Activated gamma-delta T cell (primary cell): ENCODE results near the gene KIAA0753.
"Not testable (repeated sequence)": the region's sequence is repeated elsewhere in the genome, so short reads cannot be mapped to it uniquely, and the experiment has no call there.

Experiments
- DNase-seq: peaks from one replicate; lab custom pipeline; 2025; lab: John Stamatoyannopoulos, UW

KIAA0753 gene

DNA sequence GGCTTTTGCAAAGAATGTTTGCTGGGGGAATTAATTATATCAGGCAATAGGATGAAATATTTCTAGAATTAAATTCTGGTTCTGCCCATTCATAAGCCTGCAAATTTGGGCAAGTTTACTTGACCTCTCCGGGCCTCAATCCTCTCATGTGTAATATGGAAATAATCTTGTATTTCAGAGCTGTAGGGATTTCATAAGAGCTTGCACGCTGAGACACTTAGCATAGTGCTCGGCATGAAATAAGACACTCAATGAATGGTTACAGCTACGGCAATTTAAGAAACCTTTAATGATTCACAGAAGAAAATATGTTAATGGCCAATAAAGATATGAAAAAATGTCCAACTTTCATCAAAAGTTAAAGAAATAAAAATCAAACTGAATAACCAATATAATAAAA is 43.6 kb downstream of the KIAA0753 start:
- no peak for DNase-seq

DNA sequence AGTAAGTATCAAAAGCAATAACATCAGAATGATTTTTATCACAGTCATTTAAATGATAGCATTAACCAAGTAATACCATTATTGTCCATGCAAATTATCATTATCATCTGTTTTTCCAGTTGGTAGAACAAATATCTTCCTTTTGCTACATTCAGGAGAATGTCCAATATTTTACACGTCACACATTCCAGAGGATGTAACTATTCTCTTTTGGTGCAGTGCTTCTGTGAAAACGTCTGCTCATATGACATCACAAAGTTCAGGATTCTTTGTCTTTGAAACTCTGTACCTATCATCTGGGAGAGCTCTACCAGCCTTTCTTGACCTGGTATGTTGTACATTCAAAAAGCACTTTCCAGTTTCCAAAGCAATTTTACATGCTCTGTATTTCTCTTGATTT is 44.0 kb downstream of the KIAA0753 start:
- no peak for DNase-seq

DNA sequence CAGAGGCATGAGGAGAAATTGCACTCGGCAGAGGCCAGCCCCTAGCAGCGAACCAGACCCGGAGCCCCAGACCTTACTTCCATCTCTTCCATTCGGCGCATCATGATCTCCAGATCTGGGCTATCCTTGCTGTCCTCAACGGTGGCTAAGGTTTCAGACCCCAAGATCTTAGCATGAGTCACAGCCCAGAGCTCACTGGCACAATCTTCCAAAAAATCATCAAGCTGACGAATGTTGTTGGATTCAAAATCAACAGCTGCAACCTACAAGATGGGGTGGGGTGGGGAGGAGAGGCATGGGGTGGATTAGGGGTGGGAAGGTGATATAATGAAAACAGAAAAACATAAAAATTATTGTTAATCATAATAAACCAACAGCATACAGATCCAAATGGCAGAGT is 44.4 kb downstream of the KIAA0753 start:
- DNase-seq, result no peak

DNA sequence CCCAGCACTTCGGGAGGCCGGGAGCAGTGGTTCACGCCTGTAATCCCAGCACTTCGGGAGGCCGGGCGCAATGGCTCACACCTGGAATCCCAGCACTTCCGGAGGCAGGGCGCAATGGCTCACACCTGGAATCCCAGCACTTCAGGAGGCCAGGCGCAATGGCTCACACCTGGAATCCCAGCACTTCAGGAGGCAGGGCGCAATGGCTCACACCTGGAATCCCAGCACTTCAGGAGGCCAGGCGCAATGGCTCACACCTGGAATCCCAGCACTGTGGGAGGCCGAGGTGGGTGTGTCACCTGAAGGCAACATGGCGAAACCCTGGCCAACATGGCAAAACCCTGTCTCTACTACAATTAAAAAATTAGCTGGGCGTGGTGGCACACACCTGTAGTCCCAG is 47.1 kb downstream of the KIAA0753 start:
- not testable (repeated sequence) for DNase-seq

DNA sequence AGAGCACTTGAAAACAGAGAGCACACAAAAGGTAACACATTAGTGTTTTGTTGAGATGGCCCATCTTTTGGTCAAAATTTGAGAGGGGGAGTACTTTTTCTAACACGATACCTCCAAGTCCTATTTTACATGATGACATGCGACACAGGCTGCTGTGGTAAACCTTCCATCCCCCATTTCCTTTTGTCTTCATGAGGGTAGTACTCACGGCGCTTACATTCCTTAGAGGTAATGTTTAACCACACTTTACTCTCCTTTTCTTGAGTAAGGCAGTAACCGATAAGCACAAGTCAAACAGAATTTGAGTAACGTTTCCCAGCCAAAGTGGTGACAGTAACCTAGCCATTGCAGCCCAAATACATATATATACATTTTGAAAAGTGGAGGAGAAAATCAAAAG is 48.3 kb downstream of the KIAA0753 start:
- no peak for DNase-seq

DNA sequence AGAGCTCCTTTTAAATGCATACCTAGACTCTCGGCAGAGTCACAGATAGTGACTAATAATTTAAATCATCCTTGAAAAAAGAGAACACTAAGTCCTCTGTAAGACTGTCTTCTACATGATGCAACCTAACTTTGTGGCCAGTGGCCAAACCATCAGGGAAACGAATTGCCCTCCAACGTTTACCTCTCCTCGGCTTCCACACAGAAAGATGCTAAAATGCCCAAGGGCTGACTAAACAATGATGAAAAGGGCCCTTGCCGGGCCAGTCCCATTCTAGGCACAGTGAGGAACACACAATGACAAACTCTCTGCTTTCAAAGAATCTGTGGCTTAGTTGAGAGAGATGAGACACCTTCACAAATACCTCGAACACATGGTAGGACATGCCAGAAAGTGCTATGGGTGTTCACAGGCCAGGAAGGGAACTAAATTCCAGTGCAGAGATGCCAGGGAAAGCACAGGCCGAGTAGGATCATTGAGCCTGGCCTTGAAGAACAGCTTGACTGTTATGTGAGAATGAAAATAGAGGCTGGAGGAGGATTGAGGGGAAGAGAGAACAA is 48.8 kb downstream of the KIAA0753 start:
- DNase-seq, result no peak

DNA sequence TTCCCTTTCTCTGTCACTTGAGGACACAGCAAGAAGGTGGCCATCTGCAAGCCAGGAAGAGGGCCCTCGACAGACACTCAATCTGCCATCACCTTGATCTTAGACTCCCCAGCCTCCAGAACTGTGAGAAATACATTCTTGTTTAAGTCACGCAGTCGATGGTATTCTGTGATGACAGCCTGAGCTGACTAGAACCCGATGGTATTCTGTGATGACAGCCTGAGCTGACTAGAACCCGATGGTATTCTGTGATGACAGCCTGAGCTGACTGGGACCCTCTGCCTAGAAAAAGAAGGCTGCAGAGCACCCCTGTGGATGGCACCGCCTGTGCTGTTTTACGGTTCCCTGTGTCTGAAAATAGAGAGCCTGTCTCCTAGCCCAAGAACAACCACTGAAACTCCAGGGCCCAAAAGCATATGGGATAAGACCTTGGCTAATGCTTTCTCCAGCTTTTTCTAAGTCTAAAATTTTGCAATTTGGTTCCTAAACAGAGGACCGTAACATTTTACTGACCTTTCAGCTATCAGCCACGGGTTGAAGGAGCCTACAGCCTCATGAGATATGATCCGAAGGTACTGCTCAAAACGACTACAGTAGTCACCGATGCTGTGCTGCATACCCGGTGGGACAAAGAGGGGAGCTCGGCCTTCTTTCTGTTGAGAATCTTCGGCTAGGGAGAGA is 51.1 kb downstream of the KIAA0753 start:
- no peak for DNase-seq

DNA sequence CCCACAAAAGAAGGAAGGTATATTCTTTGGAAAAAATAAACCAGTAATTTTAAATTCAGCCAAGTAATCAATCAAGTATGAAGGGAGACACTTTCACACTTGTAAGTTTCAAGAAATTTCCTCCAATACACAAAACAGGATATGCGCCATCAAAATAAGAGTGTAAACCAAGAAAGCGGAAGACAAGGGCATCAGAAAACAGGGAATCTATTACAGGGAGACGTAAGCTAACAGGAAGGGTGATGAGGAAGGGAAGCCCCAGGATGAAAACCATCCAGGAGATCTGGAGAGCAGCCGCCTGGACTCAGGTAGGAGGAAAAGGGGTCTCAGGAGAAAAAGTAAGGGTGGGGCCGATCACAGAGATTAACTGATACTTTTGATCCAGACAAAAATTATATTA is 52.3 kb downstream of the KIAA0753 start:
- no peak for DNase-seq

DNA sequence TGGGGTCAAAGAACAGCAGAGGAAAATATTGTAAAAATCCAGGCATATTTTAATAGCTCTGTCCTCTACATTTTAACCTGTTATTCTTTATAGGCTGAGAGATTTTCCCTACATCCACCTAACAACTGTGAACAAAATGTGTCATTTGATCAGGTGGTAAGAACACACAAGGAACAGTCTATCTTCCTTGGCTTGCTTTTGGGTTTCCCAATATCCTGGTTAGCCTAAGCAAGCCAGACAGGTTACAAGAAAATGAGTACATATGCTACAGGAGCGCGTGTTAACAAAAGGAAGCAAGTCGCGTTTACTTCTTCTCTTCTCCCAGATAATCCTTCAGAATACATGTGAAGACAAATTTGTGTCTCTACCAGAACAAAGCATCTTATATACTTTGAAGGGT is 53.2 kb downstream of the KIAA0753 start:
- DNase-seq, result no peak

DNA sequence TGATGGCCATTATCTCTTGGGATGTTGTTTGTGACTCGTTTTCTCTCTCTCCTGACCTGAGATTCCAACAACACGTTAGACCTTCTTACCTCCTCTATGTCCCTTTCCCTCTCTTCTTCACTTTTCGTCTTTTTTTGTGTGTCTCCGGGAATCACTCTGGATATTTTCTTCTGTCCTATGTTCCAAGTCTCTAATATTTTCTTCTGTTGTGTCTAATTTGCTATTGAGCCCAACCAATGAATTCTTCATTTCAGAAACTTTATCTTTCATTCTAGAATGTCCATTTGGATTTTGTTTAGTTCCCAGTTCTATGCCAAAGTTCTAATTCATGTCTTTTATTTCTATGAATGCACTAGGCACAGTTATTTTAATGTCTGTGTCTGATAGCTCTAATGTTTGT is 57.1 kb downstream of the KIAA0753 start:
- no peak for DNase-seq

DNA sequence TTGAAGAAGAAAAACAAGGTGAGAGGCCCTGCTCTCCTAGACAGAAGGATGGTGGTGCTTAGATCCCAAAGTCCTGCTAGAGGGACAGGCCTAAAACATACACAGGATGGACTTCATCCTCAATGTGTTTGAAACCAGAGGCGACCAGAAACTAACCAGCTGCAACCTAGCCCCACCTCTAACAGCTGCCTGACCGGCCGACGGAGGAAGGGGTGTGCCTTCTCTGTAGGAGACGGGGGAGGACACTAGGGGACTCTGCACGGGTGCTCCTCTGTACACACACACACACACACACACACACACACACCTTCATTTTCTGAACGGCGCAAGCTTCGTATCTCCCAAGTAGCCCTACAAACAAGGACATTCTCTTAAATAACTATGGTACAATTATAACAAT is 59.9 kb downstream of the KIAA0753 start:
- no peak for DNase-seq

DNA sequence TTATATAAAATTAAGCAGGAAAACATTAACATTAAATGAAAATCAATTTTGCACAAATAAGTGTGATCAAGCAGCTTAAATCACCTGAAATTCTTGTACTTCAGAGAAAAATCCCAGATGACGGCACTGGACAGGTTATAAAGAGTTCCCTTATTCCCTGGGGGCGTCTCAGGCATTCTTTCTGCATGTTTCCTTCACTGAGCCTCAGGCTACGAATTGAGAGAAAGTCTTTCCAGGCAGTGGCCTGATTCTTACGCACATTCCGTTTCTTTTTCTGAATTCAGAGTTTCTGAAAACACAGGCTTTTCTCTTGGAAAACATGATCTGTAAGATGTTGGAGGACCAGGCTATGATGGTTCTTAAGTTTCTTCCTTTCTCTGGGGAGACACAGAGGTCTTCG is 62.0 kb downstream of the KIAA0753 start:
- DNase-seq, result no peak

DNA sequence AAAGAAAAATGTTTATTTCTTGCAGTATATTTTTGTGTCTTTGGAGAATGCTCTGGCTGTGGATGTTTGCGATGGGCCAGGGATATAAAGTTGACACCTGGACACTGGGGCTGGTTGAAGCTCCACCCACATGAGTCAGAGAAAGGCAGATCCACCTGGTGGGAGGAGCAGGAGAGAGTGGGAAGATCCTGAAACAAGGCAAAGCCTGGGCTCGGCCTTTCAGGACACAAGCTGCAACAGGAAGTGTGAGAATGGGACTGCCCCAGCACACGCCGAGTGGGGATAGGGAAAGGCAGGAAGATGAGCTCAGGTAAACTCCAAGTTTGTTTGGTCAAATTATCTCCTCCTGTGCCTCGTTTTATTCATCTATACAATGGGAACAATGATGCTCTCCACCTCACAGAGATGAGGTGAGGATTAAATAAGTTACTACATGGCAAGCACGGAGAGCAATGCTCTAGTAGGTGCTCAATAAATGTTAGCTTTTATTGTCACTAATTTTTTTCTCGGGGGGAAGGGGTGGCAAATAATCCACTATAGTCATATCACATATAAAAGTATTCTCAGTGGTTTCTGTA is 62.7 kb downstream of the KIAA0753 start:
- DNase-seq, result no peak

DNA sequence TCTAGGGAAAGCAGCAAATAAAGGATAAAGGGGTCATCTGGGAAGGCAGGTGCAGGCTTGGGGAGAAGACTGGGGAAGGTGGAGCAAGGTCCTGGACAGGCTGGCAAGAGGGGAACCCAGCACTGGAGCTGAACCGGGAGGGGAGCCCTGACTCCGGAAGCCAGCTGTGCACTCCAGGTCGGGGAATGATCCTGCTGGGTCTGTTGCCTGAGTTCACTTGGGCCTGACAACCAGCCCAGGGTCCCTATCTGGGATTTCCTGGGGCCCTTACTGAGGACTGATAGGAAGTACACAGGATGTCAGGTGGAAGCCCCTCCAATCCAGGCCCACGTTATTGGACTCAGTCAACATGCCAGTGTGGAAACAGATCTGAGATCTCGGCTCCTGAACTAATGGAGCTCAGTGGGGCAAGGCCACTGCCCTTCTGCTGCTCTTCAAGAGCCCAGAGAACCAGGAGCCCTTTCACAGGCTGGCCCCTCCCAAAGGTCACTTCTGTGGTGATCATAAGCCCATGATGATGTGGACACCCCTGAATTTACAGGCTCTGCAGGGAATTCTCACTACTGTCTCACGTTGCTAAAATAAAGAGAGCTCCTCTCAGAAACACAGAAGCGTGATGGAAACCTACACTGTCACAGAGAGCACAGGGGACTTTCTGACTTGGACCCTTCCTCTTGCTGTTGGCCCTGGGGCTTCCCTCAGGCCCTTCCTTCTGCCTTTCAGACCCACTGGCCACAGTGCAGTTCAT is 64.3 kb downstream of the KIAA0753 start:
- DNase-seq, result no peak

DNA sequence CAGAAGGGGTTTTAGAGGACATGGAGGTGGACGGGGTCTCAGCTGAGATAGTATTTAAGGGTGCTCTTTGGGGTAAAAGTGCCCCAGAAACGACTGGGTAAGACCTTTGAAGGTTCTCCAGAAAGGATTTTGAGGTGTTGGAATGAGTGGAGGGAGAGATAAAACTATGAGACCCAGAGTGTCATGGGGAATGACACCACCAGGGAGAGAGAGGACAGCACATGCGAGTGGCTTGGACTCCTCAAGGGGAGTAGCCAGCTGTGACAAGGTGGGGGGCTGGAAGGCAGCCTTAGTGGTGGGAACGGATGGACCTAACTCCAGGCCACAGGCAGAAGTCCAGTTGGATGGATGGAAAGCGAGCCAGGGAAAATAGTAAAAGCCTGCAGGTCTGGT is 64.9 kb downstream of the KIAA0753 start:
- no peak for DNase-seq

DNA sequence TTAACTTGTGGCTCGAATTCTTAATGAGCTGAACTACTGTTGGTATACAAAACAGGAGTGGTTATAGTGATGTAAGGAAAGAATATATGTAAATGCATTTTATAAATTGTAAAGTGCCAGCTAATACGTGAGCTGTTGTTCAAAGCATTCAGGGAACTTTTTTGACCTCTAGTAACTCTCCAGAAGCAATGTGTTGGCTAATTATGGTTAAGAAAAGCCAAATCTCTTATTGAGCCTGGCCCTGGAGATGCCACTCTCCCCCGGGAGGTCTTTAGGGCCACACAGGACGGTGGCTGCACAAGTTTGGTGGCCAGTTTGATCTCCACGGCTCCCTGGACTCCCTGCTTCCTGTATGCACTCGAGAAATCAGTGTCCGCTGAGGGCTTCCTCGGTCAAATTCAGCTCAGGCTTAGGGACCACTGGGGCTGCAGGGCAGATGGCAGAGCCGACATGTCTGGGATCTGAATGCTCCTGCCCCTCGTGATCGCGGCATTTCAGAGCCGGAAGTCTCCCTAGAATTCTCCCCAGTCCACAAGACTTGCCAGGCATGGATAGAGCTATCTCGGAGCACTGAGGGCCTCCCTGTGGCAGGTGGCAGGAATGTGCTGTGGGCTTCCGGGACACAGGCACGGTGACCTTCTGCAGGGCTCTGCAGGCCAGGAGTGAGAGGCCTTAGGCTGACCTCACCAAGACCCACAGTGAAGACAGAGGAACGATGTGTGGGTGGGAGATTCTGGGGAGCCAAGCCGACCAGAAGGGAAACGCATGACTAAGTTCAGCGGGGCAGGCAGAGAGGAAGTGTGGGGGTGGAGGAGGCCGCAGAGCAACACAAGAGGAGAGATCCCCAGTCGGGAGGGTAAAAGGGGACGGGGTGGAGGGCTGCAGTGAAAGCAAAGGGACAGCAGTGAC is 65.6 kb downstream of the KIAA0753 start:
- no peak for DNase-seq

DNA sequence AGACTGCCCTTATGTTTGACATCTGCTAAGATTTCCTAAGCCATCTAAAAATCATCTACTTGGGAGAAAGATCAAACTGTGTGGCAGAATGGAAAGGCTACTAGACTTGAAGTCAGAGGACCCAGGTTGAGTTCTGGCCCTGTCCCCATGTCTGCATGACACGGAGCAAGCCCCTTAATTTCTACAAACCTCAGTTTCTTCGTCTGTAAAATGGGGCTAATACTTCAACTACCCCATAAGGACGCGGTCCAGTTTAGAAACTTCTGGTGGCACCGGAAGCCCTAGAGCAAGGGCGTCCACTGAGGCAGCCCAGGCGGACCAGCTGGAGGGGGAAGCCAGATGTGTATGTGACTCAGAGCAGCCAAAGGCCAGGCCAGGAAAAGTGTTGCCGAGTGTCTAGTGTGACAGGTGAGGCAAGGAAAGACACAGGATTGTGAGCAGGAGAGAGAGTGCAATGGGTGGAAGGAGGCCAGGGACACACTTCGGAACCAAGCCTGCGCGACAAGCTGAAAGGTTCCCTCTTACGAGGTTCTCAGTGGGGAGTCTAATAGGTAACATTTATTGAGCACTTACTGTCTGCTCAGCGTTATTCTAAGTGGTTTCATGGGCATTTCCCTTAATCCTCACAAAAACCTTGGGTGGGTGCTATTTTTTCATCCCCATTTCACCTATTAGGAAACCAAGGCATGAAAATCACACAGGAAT is 66.4 kb downstream of the KIAA0753 start:
- no peak for DNase-seq

DNA sequence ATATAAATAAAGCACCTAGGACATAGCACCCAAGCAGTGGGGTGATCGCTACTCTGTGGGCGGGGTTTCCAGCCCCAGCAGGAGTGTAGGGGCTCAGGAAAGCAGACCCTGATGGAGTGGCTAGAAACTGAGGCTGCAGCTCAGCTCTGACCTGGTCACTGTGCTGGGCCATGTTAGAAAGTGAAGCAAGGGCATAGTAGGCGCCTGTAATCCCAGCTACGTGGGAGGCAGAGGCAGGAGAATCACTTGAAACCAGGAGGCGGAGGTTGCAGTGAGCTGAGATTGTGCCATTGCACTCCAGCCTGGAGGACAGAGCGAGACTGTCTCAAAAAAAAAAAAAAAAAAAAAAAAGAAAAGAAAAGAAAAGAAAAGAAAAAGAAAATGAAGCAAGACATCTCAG is 67.0 kb downstream of the KIAA0753 start:
- not testable (repeated sequence) for DNase-seq

DNA sequence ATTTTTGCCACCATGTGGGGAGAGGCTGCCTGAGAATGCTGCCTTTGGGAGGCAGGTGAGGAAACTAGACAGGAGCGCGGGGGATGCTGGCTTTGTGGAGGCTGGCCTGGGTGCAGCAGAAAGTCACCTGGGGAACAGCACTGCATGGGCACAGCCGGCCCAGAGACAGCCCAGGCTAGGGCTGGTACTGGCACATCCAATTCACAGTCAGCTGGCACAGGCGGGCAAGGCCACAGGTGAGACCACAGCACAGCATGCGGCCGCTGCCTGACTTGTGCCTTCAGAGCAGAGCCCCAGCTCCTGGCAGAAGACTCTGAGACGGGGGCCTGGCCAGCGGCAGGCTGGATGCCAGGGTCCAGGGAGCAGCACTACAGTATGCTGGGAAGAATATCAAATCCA is 67.5 kb downstream of the KIAA0753 start:
- no peak for DNase-seq

DNA sequence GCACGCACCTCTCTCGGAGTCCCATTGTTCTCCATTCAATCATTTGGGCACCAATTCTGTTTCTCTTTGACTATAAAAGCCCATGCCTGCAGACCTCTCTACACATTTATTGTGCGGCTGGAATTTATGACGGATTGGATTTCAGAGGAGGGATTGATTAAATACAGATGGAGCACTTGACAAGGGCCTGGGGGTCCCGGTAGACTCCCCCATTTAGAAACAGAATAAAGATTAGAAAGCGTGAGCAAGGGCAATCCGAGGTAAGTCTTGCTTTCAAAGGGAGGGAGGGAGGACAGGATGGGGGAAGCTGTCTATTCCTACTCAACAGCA is 69.1 kb downstream of the KIAA0753 start:
- no peak for DNase-seq

DNA sequence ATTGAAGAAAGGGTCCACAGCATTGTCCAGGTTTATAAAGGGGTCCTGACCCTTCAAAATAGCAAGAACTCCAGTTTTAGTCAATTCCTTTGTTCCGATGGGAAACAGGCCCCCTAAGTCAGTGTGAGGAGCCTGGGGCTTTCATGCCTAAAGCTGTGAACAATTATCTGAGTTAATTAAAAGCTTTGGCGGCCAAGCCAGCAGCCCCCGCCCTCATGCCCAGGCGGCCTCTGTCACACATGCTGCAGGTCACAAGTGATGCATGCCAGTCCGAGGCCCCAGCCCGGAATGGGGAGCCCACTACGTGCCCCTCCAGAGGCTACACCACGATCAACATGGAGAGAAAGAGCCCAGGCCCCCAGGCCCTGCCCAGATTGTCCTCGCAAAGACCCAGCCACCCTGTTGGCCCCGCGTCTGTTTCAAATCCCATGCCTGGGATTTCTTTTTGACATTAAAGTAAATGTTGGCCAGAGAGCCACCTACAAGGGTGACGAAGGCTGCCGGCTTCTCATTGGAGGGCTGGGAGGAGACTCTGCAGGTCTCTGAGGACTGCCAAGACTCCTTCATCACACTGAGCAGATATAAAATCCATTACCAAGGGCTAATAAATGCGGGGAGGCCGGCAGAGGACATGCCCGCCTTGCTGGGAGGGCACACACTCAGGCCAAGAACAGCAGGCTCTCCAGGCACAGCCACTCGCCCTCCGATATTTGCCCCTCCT is 69.6 kb downstream of the KIAA0753 start:
- DNase-seq, result no peak
